HG03095 (cell line): Measurements from ENCODE around the gene SLC13A1.
A peak's percentile ranks its signal among the peaks of the same experiment; 100 is the strongest.

Experiments
- ATAC-seq: cut with Tn5 transposase; IDR thresholded peaks from one replicate; pipeline ENCODE4 v1.9.1; 2021; ENCODE audit warnings: moderate library complexity; ENCODE audit not compliant: unreplicated experiment

Gene SLC13A1

GRCh38 chr7:123198111-123198510, 1.7 kb downstream of the SLC13A1 start:
- ATAC-seq: no peak

- no peak for ATAC-seq
These were observed 6.5 kb downstream of the SLC13A1 start for GRCh38 chr7:123193235-123193634.

- no peak for ATAC-seq
These were observed 8.6 kb downstream of the SLC13A1 start for GRCh38 chr7:123191132-123191531.

GRCh38 chr7:123190109-123190831, 9.5 kb downstream of the SLC13A1 start:
- ATAC-seq: peak; percentile 94

GRCh38 chr7:123185756-123186155, 14.0 kb downstream of the SLC13A1 start:
- no peak for ATAC-seq

GRCh38 chr7:123184271-123184670, 15.5 kb downstream of the SLC13A1 start:
- ATAC-seq: no peak

- no peak for ATAC-seq
These were observed 16.3 kb downstream of the SLC13A1 start for GRCh38 chr7:123183431-123183830.

- no peak for ATAC-seq
These were observed 22.3 kb downstream of the SLC13A1 start for GRCh38 chr7:123177442-123177841.

GRCh38 chr7:123170333-123171246, 29.2 kb downstream of the SLC13A1 start:
- ATAC-seq: no peak

- no peak for ATAC-seq
These were observed 30.7 kb downstream of the SLC13A1 start for GRCh38 chr7:123169065-123169464.

- ATAC-seq: no peak
These were observed 42.2 kb downstream of the SLC13A1 start for GRCh38 chr7:123157606-123158005.

- ATAC-seq: no peak
These were observed 44.2 kb downstream of the SLC13A1 start for GRCh38 chr7:123155571-123155970.

GRCh38 chr7:123154231-123154860, 45.4 kb downstream of the SLC13A1 start:
- peak; percentile 96 for ATAC-seq

- no peak for ATAC-seq
These were observed 48.3 kb downstream of the SLC13A1 start for GRCh38 chr7:123151443-123151842.

- ATAC-seq: no peak
These were observed 51.0 kb downstream of the SLC13A1 start for GRCh38 chr7:123148813-123149212.

- no peak for ATAC-seq
These were observed 56.3 kb downstream of the SLC13A1 start for GRCh38 chr7:123143252-123144006.

- ATAC-seq: no peak
These were observed 59.2 kb downstream of the SLC13A1 start for GRCh38 chr7:123140561-123140960.

GRCh38 chr7:123135960-123136359, 63.8 kb downstream of the SLC13A1 start:
- ATAC-seq: no peak

- ATAC-seq: no peak
These were observed 65.8 kb downstream of the SLC13A1 start for GRCh38 chr7:123133924-123134323.

GRCh38 chr7:123131961-123132360, 67.8 kb downstream of the SLC13A1 start:
- ATAC-seq: no peak

- ATAC-seq: no peak
These were observed 68.2 kb downstream of the SLC13A1 start for GRCh38 chr7:123131556-123131955.
